Endothelial cell of umbilical vein (primary cell): ENCODE measurements around the gene ARF1. TPM values are rescaled to one million over a fixed set of nuclear protein-coding genes. Genes with fewer than 3 reads are reported as not detected.

ENCODE experiments used
- BruUV-seq: library from RNA; stranded (reverse); fragments of 400-500 nt; replicated peaks from 2 replicates; lab custom pipeline; 2021; lab: Mats Ljungman, UMichigan
- CTCF ChIA-PET: fragments of 300-600, 350-600 bp; sonication (Branson Sonifier 250); formaldehyde crosslinking; loops from one replicate; lab custom pipeline; 2021; ENCODE audit warnings: antibody characterized with exemption, inconsistent platforms; lab: Charles Lee
- POLR2A ChIA-PET: fragments of 300-600, 350-600 bp; sonication (Branson Sonifier 250); formaldehyde crosslinking; loops from one replicate; lab custom pipeline; 2021; ENCODE audit warnings: antibody characterized with exemption, inconsistent platforms; lab: Charles Lee
- DNase-seq: peaks from one replicate; pipeline ENCODE4 v3.0.0-alpha.2; 2011; ENCODE audit warnings: low read depth, low spot score
- FAIRE-seq: peaks from 2 replicates; lab custom pipeline; 2011; peaks lifted over from hg19 to GRCh38; lab: Jason Lieb, UNC
- H2AFZ ChIP-seq: 2 replicates; pipeline ENCODE4 v1.6.0; 2012; ENCODE audit warnings: low read depth, low read length, control low read depth, inconsistent platforms
- H3K27ac ChIP-seq: 2 replicates; pipeline ENCODE4 v1.5.1; 2011; ENCODE audit warnings: low read depth, mild to moderate bottlenecking, control low read depth, low read length, moderate library complexity; ENCODE audit not compliant: insufficient read depth
- H3K27me3 ChIP-seq, 2 experiments: 2 replicates each; pipeline versions ENCODE4 v1.6.0 to v1.6.1; 2011; ENCODE audit warnings: low read length in 2 of 2, mixed read lengths in 1 of 2; ENCODE audit not compliant: control insufficient read depth in 2 of 2, insufficient read depth in 2 of 2
- H3K36me3 ChIP-seq, 2 experiments: 2 replicates in 1 of 2; 3 replicates in 1 of 2; pipeline ENCODE4 v1.5.1; 2011; ENCODE audit warnings: low read length in 2 of 2, mild to moderate bottlenecking in 1 of 2, moderate library complexity in 1 of 2; ENCODE audit not compliant: control insufficient read depth in 2 of 2, insufficient read depth in 2 of 2; ENCODE audit errors: extremely low read depth in 1 of 2
- H3K4me1 ChIP-seq: 3 replicates; pipeline ENCODE4 v1.5.1; 2011; ENCODE audit warnings: mild to moderate bottlenecking, low read length; ENCODE audit not compliant: control insufficient read depth, insufficient read depth; ENCODE audit errors: extremely low read depth
- H3K4me2 ChIP-seq: 2 replicates; pipeline ENCODE4 v1.6.1; 2011; ENCODE audit warnings: low read length, control low read depth, mixed read lengths; ENCODE audit not compliant: insufficient read depth
- H3K4me3 ChIP-seq, 3 experiments: fragments of 200-600 bp in 1 of 3; sonication (generic), shearing (Covaris generic) in 1 of 3; replicated peaks in 1 of 3; 2 replicates each; pipeline ENCODE4 v1.5.1; 2011 to 2016; ENCODE audit warnings: control low read depth in 3 of 3, low read length in 3 of 3, mild to moderate bottlenecking in 2 of 3, inconsistent platforms in 1 of 3, low read depth in 1 of 3, moderate library complexity in 1 of 3; ENCODE audit not compliant: insufficient read depth in 1 of 3
- H3K79me2 ChIP-seq: 2 replicates; pipeline ENCODE4 v1.6.0; 2012; ENCODE audit warnings: low read length, inconsistent platforms; ENCODE audit not compliant: control insufficient read depth, insufficient read depth
- H3K9ac ChIP-seq: replicated peaks from 2 replicates; pipeline ENCODE3; 2011; ENCODE audit warnings: low read length, control low read depth; ENCODE audit not compliant: insufficient read depth; ENCODE audit errors: extremely low read depth
- H3K9me1 ChIP-seq: replicated peaks from 3 replicates; pipeline ENCODE4 v1.6.0; 2011; ENCODE audit warnings: mild to moderate bottlenecking, low read length; ENCODE audit not compliant: control insufficient read depth, insufficient read depth; ENCODE audit errors: extremely low read depth
- H3K9me3 ChIP-seq: replicated peaks from 2 replicates; pipeline ENCODE4 v1.5.1; 2012; ENCODE audit warnings: low read length, inconsistent platforms; ENCODE audit not compliant: control insufficient read depth, insufficient read depth
- H4K20me1 ChIP-seq: replicated peaks from 2 replicates; pipeline ENCODE3; 2011; ENCODE audit warnings: mild to moderate bottlenecking, low read length; ENCODE audit not compliant: control insufficient read depth, insufficient read depth; ENCODE audit errors: extremely low read depth
- CTCF ChIP-seq, 2 donors: IDR thresholded peaks; 1 replicate in 1 of 2; 2 replicates in 1 of 2; pipeline ENCODE4 v1.5.1; 2011; ENCODE audit warnings: low read length in 2 of 2, mild to moderate bottlenecking in 2 of 2, moderate library complexity in 2 of 2, control low read depth in 1 of 2, inconsistent platforms in 1 of 2, low read depth in 1 of 2; ENCODE audit not compliant: insufficient read depth in 1 of 2; ENCODE audit errors: extremely low read depth in 1 of 2
- EZH2 ChIP-seq: IDR thresholded peaks from 2 replicates; pipeline ENCODE4 v1.6.1; 2012; ENCODE audit warnings: borderline replicate concordance, low read depth, mild to moderate bottlenecking, moderate library complexity, low read length, inconsistent platforms; ENCODE audit not compliant: severe bottlenecking
- FOS ChIP-seq: IDR thresholded peaks from 2 replicates; pipeline ENCODE4 v1.6.1; 2011; ENCODE audit warnings: mild to moderate bottlenecking, low read length, moderate library complexity, borderline replicate concordance; ENCODE audit not compliant: insufficient read depth
- GATA2 ChIP-seq: IDR thresholded peaks from 2 replicates; pipeline ENCODE4 v1.7.0; 2011; ENCODE audit warnings: low read depth, mild to moderate bottlenecking, moderate library complexity, mixed read lengths, low read length; ENCODE audit not compliant: insufficient read length, insufficient read depth
- JUN ChIP-seq: IDR thresholded peaks from 2 replicates; pipeline ENCODE4 v1.6.1; 2011; ENCODE audit warnings: borderline replicate concordance, low read depth; ENCODE audit not compliant: insufficient read length, insufficient read depth
- MAX ChIP-seq: IDR thresholded peaks from 2 replicates; pipeline ENCODE4 v1.6.1; 2011; ENCODE audit not compliant: insufficient read depth, insufficient read length
- MYC ChIP-seq: IDR thresholded peaks from one replicate; pipeline ENCODE4 v1.6.1; 2011; ENCODE audit warnings: mild to moderate bottlenecking, low read depth, low read length
- POLR2A ChIP-seq: IDR thresholded peaks from 2 replicates; pipeline ENCODE4 v1.6.1; 2012; ENCODE audit warnings: low read depth, mild to moderate bottlenecking, control low read depth, low read length
- POLR2AphosphoS5 ChIP-seq: IDR thresholded peaks from 2 replicates; pipeline ENCODE4 v1.6.1; 2012; ENCODE audit warnings: low read depth, mild to moderate bottlenecking, control low read depth, low read length, moderate library complexity; ENCODE audit not compliant: insufficient read depth
- dilution Hi-C: fragments of 300-500 bp; cut with MboI; formaldehyde crosslinking; loops from one replicate; pipeline ENCODE4 v1.15.0; 2019; ENCODE audit warnings: low sequenced_read_pairs; ENCODE audit not compliant: extremely low pct_ligation_motif_present
- intact Hi-C: fragments of 100-400 bp; cut with micrococcal nuclease; formaldehyde crosslinking; loops from one replicate; pipeline ENCODE4 v1.10.0; 2022
- polyA plus RNA-seq, 4 experiments: library from polyadenylated mRNA; depleted of rRNA in 3 of 4; stranded (reverse) in 3 of 4; unstranded in 1 of 4; fragments of >200 nt; gene quantifications; 2 replicates each; pipeline versions ENCODE4 v1.2.1 to v1.2.3, GENCODE V29; 2011 to 2012; ENCODE audit warnings: missing spikeins in 1 of 4
- total RNA-seq: library from RNA; stranded (reverse); gene quantifications from 2 replicates; pipeline ENCODE4 v1.2.3, GENCODE V29; 2021

The ARF1 gene
- total and polyA plus RNA-seq, 2 donors (not counting 3 experiments of a cell fraction or from before 2014, with no cell fraction given) = 499 to 844 TPM

- Histone ChIP-seq H3K4me1 (peaks cover 59% of the 10 kb centered on the region), H4K20me1 (peaks cover 18% of the 10 kb centered on the region), H3K79me2 (peaks cover 100% of the 10 kb centered on the region), H3K27me3 (no peaks in the 10 kb centered on the region), H2AFZ (no peak overlapping the region), H3K4me2 (peak overlapping the region; percentile 1), H3K36me3 (peaks cover 0 to 13% of the 10 kb centered on the region in 2 experiments), H3K9me1 (no peaks in the 10 kb centered on the region), H3K4me3 (no peak overlapping the region), H3K9ac (no peak overlapping the region), H3K9me3 (peaks cover 4% of the 10 kb centered on the region), H3K27ac (peak overlapping the region; percentile 7)
- BruUV-seq = no TSS peak
- CTCF ChIA-PET = interaction anchor here (0.9 to 2.5 kb wide), 3 partner anchors 9 to 91 kb away, joined by 4 to 8 read pairs (median 4); no protein-coding TSS in a partner anchor
- intact Hi-C loops = no loop called here
- dilution Hi-C loops = no loop called here
- DNase-seq (no peak), FAIRE-seq (no peak)
- POLR2A ChIA-PET = no interaction called here
- TF ChIP-seq GATA2 (no peak), MAX (no peak), EZH2 (no peak), FOS (no peak), MYC (no peak), JUN (no peak), CTCF (IDR thresholded peaks at IDR 0.05; ENCODE audit: extremely low read depth in 1 of 2, insufficient read depth in 1 of 2, low read depth in 1 of 2, low read length in 2 of 2) (no peak), POLR2A (no peak), POLR2AphosphoS5 (no peak)
These were observed 8.6 kb downstream of the ARF1 start for GRCh38 chr1:228091084-228091483.
